Keratinocyte (primary cell): ENCODE measurements around the gene GPR3. TPM values are rescaled to one million over a fixed set of nuclear protein-coding genes. Genes with fewer than 3 reads are reported as not detected.

ENCODE experiments used
- DNase-seq: peaks from one replicate; pipeline ENCODE4 v3.0.0-alpha.2; 2011; ENCODE audit warnings: low read depth, missing footprints, low spot score
- FAIRE-seq: peaks from 2 replicates; lab custom pipeline; 2011; peaks lifted over from hg19 to GRCh38; lab: Jason Lieb, UNC
- H2AFZ ChIP-seq: 2 replicates; pipeline ENCODE4 v1.6.0; 2012; ENCODE audit warnings: low read length, control low read depth, inconsistent platforms; ENCODE audit not compliant: control insufficient read depth
- H3K27ac ChIP-seq: 2 replicates; pipeline ENCODE4 v1.5.1; 2011; ENCODE audit warnings: low read length; ENCODE audit not compliant: control insufficient read depth, insufficient read depth
- H3K27me3 ChIP-seq: 3 replicates; pipeline ENCODE4 v1.6.0; 2011; ENCODE audit warnings: low read length; ENCODE audit not compliant: control insufficient read depth, insufficient read depth; ENCODE audit errors: extremely low read depth
- H3K36me3 ChIP-seq, 2 experiments: 2 replicates in 1 of 2; 3 replicates in 1 of 2; pipeline ENCODE4 v1.5.1; 2011; ENCODE audit warnings: low read length in 2 of 2, mild to moderate bottlenecking in 1 of 2; ENCODE audit not compliant: control insufficient read depth in 2 of 2, insufficient read depth in 2 of 2; ENCODE audit errors: extremely low read depth in 1 of 2
- H3K4me1 ChIP-seq: 3 replicates; pipeline ENCODE4 v1.5.1; 2011; ENCODE audit warnings: low read length; ENCODE audit not compliant: control insufficient read depth, insufficient read depth; ENCODE audit errors: extremely low read depth
- H3K4me2 ChIP-seq: 3 replicates; pipeline ENCODE4 v1.6.0; 2011; ENCODE audit warnings: low read depth, low read length; ENCODE audit not compliant: control insufficient read depth, insufficient read depth; ENCODE audit errors: extremely low read depth
- H3K4me3 ChIP-seq, 3 experiments: fragments of 200-600 bp in 1 of 3; sonication (generic) in 1 of 3; 2 replicates in 2 of 3; 3 replicates in 1 of 3; pipeline ENCODE4 v1.5.1; 2011 to 2016; ENCODE audit warnings: low read length in 3 of 3, mild to moderate bottlenecking in 3 of 3, control low read depth in 2 of 3, inconsistent platforms in 1 of 3, low read depth in 1 of 3, mixed read lengths in 1 of 3, mixed run types in 1 of 3, moderate library complexity in 1 of 3; ENCODE audit not compliant: control insufficient read depth in 2 of 3, insufficient read depth in 2 of 3; ENCODE audit errors: extremely low read depth in 1 of 3
- H3K79me2 ChIP-seq: 2 replicates; pipeline ENCODE4 v1.6.0; 2012; ENCODE audit warnings: low read length; ENCODE audit not compliant: control insufficient read depth, insufficient read depth
- H3K9ac ChIP-seq: 3 replicates; pipeline ENCODE4 v1.6.0; 2011; ENCODE audit warnings: low read length; ENCODE audit not compliant: control insufficient read depth, insufficient read depth; ENCODE audit errors: extremely low read depth
- H3K9me1 ChIP-seq: 3 replicates; pipeline ENCODE4 v1.6.0; 2011; ENCODE audit warnings: low read length; ENCODE audit not compliant: control insufficient read depth, insufficient read depth; ENCODE audit errors: extremely low read depth
- H3K9me3 ChIP-seq: 2 replicates; pipeline ENCODE4 v1.5.1; 2012; ENCODE audit warnings: low read depth, low read length; ENCODE audit not compliant: control insufficient read depth
- H4K20me1 ChIP-seq: 3 replicates; pipeline ENCODE4 v1.6.0; 2011; ENCODE audit warnings: low read length; ENCODE audit not compliant: control insufficient read depth, insufficient read depth; ENCODE audit errors: extremely low read depth
- EZH2 ChIP-seq: IDR thresholded peaks from one replicate; pipeline ENCODE4 v1.6.1; 2012; ENCODE audit warnings: inconsistent platforms, mild to moderate bottlenecking, low read length, moderate library complexity
- dilution Hi-C: fragments of 300-500 bp; cut with MboI; formaldehyde crosslinking; loops from one replicate; pipeline ENCODE4 v1.7.0; 2020; ENCODE audit warnings: low sequenced_read_pairs; ENCODE audit not compliant: extremely low pct_ligation_motif_present
- polyA plus RNA-seq, 5 experiments: library from polyadenylated mRNA; depleted of rRNA in 3 of 5; stranded (reverse) in 3 of 5; stranded (forward) in 1 of 5; unstranded in 1 of 5; fragments of >200 nt; gene quantifications; 1 replicate in 1 of 5; 2 replicates in 3 of 5; 3 replicates in 1 of 5; pipeline versions ENCODE4 v1.2.1 to v1.2.3, GENCODE V29; 2011 to 2012; ENCODE audit warnings: missing spikeins in 2 of 5, low read depth in 1 of 5, low replicate concordance in 1 of 5
- TF ChIP-seq, protein P1 (sequence below), 3 experiments: IDR thresholded peaks in 1 of 3; conservative IDR thresholded peaks in 1 of 3; optimal IDR thresholded peaks in 1 of 3; 2 replicates in 2 of 3; 3 replicates in 1 of 3; pipeline versions ENCODE3 to v1.5.1; 2011; ENCODE audit warnings: low read length in 3 of 3, mild to moderate bottlenecking in 3 of 3, moderate library complexity in 2 of 3, control low read depth in 1 of 3, inconsistent platforms in 1 of 3; ENCODE audit not compliant: insufficient read depth in 2 of 3; ENCODE audit errors: extremely low read depth in 1 of 3

The GPR3 gene
- polyA plus RNA-seq, 1 donor (not counting 4 experiments of a cell fraction or from before 2014, with no cell fraction given), result 1.4 TPM

GRCh38 chr1:27392778-27393635 is 585 bp downstream of the GPR3 start:
- H3K4me2 ChIP-seq, result peak overlapping the region; percentile 93
- H3K27me3 ChIP-seq, result no peaks in the 10 kb centered on the region
- peak overlapping the region; percentile 66 to 86 (median 84) for H3K4me3 ChIP-seq
- H4K20me1 ChIP-seq, result no peaks in the 10 kb centered on the region
- no peaks in the 10 kb centered on the region for H3K36me3 ChIP-seq
- H3K9me3 ChIP-seq, result no peaks in the 10 kb centered on the region
- peak overlapping the region; percentile 90 for H3K9ac ChIP-seq
- peak overlapping the region; percentile 81 for H3K27ac ChIP-seq
- dilution Hi-C loops, result no loop called here
- H3K9me1 ChIP-seq, result no peaks in the 10 kb centered on the region
- no peak for TF ChIP-seq EZH2
- TF ChIP-seq, protein P1, sequence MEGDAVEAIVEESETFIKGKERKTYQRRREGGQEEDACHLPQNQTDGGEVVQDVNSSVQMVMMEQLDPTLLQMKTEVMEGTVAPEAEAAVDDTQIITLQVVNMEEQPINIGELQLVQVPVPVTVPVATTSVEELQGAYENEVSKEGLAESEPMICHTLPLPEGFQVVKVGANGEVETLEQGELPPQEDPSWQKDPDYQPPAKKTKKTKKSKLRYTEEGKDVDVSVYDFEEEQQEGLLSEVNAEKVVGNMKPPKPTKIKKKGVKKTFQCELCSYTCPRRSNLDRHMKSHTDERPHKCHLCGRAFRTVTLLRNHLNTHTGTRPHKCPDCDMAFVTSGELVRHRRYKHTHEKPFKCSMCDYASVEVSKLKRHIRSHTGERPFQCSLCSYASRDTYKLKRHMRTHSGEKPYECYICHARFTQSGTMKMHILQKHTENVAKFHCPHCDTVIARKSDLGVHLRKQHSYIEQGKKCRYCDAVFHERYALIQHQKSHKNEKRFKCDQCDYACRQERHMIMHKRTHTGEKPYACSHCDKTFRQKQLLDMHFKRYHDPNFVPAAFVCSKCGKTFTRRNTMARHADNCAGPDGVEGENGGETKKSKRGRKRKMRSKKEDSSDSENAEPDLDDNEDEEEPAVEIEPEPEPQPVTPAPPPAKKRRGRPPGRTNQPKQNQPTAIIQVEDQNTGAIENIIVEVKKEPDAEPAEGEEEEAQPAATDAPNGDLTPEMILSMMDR (optimal IDR thresholded peaks at IDR 0.05 in 1 of 3, IDR thresholded peaks at IDR 0.05 in 1 of 3, conservative IDR thresholded peaks at IDR 0.05 in 1 of 3; ENCODE audit: extremely low read depth in 1 of 3, insufficient read depth in 2 of 3, low read length in 3 of 3), result peak in 2 of 3 experiments; percentile 29 to 32
- peaks cover 15% of the 10 kb centered on the region for H3K79me2 ChIP-seq
- FAIRE-seq (no peak), DNase-seq (no peak)
- H3K4me1 ChIP-seq, result peaks cover 21% of the 10 kb centered on the region
- peak overlapping the region; percentile 74 for H2AFZ ChIP-seq

GRCh38 chr1:27393641-27394281 is 1.3 kb downstream of the GPR3 start:
- H3K27ac ChIP-seq, result no peak overlapping the region
- DNase-seq, result no peak
- no peaks in the 10 kb centered on the region for H3K27me3 ChIP-seq
- H4K20me1 ChIP-seq, result no peaks in the 10 kb centered on the region
- no peaks in the 10 kb centered on the region for H3K36me3 ChIP-seq
- dilution Hi-C loops, result no loop called here
- H3K79me2 ChIP-seq, result peaks cover 15% of the 10 kb centered on the region
- TF ChIP-seq, protein P1 (optimal IDR thresholded peaks at IDR 0.05 in 1 of 3, IDR thresholded peaks at IDR 0.05 in 1 of 3, conservative IDR thresholded peaks at IDR 0.05 in 1 of 3; ENCODE audit: extremely low read depth in 1 of 3, insufficient read depth in 2 of 3, low read length in 3 of 3), result no peak
- TF ChIP-seq EZH2, result no peak
- H2AFZ ChIP-seq, result no peak overlapping the region
- peak overlapping the region; percentile 93 for H3K4me2 ChIP-seq
- H3K9ac ChIP-seq, result no peak overlapping the region
- peaks cover 21% of the 10 kb centered on the region for H3K4me1 ChIP-seq
- no peak for FAIRE-seq
- no peaks in the 10 kb centered on the region for H3K9me1 ChIP-seq
- H3K4me3 ChIP-seq, result no peak overlapping the region
- no peaks in the 10 kb centered on the region for H3K9me3 ChIP-seq
